Retina (tissue), 1 donor: ENCODE results near the gene SCN4B.
"Not testable (repeated sequence)": the region's sequence is repeated elsewhere in the genome, so short reads cannot be mapped to it uniquely, and the experiment has no call there.

Experiments used
- DNase-seq: peaks from one replicate; pipeline ENCODE4 v3.0.0-alpha.2; 2016

Gene SCN4B, protein sequence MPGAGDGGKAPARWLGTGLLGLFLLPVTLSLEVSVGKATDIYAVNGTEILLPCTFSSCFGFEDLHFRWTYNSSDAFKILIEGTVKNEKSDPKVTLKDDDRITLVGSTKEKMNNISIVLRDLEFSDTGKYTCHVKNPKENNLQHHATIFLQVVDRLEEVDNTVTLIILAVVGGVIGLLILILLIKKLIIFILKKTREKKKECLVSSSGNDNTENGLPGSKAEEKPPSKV

DNA sequence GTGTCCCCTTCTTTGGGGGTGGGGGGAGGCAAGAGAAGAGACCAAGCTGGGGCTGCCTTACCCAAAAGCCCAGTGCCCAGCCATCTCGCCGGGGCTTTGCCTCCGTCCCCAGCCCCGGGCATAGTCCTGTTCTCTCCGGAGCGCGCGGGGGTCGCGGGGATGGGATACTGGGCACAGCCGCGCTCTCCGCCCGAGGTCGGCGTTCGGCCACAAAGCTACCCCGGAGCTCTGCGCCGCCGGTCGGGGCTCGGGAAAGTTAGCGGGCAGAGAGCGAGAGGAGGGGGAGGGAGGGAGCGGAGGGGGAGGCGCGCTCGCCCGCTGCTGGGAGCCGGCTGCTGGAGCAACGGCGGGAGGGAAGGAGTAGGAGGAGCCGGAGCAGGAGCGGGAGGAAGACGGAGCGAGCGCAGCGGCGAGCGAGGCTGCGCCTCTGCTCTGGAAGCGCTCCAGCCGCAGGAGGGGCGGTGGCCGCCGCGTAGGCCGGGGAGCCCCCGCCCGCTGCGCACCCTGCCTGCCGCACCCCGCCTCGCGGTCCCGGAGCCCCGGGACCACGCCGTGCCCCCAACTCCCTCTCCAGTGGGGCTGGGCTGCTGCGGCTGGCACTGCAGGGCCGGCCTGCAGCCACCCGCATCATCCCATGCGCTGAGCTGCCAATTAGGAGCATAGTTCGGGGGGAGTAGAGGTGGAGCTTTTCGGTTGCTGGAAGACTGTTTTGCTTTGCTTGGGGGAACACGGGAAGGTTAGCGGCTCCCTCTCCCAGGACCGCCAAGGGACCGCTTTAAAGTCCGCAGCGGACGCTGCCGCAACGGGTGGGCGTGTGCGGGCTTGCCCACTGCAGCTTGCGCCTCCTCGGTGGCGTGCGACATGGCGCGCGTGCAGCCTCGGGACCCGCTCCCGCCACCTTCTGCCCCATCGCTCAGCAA, at the start of gene SCN4B:
TSS of gene SCN4B (minus strand) at position 272 of the 920 bp plus-strand sequence. CDS start at position 122, 150 bp downstream.
- peak; percentile 80 for DNase-seq

DNA sequence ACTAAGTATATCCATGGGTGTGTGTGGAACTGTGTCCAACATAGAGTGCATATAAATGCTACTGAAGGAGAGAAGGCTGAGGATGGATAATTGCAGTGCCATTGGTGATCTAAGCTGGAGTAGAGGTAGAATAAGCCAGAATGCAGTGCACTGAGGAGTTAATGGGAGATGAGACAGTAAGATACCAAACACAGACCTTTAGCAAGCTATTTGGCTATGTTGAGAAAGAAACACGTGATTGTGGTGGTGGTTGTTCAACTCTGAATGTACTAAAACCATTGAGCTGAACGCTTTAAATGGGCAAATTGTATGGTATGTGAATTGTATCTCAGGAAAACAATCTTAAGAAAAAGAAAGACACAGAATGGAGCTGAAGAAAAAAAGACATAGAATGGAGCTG, 49.3 kb upstream of the SCN4B start:
- no peak for DNase-seq

DNA sequence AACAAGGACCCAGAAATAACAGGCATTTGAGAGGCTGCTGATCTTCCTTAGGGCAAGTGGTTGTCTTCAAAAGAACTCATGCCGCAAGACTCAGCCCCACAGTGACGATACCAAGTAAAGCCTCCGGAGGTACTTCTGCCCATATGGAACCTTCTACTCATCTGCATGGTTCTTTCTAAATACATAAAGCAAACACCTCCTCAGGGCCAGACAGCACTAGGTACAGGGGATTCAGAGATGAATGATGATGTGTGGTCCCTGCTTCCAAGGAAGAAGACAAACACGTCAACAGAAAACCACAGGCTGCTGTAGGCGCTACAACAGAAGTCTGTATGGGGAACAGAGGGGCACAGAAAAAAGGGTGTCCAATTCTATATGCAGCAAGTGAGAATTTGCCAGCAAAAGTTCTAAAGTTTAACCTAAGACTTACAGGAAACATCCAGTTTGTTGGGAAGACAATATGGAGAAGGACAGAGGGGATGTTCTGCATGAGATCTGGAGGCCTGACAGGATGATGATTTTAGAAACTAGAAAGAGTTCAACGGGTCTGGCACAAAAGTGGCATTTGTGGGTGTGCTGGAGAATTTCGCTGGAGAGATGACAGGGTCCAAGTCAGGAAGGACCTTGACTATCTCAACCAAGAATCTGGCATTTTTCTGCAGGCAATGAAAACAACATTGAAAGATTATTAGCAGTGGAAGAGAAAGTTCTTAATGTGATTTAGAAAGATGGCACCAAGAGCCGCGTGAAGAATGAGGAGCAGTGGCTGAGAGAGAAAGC, 48.5 kb upstream of the SCN4B start:
- no peak for DNase-seq

DNA sequence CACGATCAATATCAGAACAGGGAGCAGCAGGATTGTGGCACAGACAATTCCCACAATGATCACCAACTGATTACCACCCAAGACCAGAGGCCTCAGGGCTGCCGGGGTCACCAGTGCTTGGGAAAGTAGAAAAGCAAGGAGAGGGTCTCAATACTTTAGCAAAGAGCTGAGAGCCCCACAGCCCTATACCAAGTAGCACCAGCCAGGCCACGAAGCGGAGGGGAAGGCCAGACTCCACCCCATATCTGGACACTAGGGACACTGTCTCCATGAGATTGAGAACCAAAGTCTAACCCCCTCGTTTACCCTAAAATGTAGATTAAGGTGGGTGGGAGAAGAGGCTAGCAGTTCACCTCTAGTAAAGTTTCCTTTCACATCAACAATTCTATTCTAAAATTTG, 47.9 kb upstream of the SCN4B start:
- DNase-seq, result no peak

DNA sequence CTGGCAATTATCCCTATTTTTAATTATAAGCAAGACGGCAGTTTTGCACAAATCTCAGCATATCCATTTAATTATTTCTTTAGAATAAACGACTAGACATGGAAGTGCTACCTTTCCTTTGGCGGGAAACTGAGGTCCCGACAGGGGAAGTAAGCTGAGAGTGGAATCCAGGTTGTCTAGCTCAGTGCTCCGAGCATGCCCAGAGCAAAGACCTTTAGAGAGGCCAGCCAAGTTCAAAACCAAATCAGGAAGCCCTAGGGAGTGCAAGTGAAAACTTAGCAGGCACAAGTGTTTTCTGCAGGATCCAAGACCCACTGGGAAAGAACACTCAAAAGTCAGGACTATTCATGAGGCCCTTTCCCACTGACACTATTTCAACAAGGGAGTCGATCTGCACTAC, 46.5 kb upstream of the SCN4B start:
- no peak for DNase-seq

DNA sequence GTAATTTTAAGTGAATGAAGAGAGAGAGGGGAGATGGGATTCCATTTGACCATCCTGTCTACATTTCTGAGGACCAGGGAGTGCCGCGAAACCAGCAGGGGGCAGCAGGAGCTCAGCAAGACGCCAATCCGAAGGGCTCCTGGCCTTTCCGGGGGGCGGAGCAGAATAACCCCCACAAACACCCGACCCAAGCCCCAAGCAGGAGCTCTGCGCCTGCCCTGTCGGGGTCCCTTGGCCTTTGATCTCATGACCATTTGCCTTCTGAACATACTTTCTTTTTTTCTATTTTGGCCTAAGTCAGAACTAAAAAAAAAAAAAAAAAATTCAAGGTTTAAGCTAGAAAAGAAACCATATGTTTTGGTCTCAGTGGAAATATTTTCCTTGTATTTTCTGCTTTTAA, 45.7 kb upstream of the SCN4B start:
- peak; percentile 68 for DNase-seq

DNA sequence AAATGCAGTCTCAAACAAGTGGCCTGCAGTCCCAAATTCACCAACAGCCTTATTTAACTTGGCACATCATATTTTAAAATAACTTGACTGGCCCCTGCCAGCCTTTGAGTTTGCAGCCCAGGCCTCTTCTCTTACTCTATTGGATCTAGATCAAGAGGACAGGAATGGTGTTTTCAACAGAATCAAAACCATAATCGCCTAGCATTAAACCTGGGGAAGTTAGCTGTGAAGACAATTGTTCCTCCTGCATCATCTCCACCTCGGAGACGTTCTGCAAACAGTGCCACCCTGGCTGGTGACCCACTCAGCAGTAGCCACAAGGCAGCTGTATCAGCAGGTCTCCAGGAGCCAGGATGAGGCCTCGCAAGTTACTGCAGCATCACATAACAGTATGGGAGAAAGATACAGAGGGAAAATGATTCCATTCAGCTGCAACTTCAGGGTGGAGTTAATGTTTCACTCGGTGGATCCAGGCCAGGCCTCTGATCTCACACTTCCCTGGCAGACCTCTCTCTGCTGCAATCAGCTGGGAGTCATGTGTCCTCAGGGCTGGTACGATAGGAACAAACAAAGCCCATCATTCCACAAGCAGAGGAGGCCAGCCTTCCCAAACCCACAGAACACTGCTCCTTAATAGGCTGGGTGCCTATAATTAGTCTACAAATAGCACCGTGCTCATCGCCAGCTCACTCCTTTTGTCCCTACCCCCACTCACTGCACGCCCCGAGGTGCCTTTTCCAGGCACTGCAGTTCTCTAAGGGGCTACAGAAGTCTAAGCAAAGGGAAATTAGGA, 42.4 kb upstream of the SCN4B start:
- no peak for DNase-seq

DNA sequence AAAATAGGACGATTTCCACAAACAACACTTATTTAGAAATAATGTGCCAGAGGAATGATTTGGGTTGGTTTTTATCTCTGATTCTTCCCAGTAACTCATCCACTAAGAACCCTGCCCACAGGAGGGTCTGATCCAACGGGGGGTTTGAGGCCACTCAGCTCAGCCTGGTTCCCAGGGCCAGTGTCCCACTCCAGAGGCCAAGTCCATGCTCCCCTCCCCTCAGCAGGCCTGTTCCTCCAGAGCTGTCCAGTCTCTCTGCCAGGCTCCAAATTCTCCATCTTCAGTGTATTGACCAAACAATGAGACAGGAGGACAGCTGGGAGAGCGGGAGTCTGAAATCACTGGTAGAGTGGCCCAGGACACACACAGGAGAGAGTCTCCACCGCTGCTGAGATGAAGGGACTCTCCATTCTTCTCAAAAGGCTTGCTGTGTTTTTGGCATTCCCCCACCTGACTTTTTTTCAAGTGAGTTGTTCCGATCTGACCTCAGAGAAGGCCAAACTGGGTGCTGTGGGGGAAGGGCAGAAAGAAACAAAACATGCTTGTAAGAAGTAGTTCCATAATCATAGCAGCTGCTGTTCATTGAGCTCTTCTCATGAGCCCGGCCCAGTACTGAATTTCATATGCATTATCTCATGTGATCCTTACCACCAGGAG, 41.4 kb upstream of the SCN4B start:
- DNase-seq, result no peak

DNA sequence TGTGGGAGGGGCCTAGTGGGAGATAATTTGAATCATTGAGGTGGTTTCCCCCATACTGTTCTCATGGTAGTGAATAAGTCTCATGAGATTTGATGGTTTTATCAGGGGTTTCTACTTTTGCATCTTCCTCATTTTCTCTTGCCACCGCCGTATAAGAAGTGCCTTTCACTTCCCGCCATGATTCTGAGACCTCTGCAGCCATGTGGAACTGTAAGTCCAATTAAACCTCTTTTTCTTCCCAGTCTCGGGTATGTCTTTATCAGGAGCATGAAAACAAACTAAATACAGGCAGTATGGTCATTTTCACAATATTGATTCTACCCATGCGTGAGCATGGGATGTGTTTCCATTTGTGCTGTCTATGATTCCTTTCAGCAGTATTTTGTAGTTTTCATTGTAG, 40.2 kb upstream of the SCN4B start:
- DNase-seq, result not testable (repeated sequence)

DNA sequence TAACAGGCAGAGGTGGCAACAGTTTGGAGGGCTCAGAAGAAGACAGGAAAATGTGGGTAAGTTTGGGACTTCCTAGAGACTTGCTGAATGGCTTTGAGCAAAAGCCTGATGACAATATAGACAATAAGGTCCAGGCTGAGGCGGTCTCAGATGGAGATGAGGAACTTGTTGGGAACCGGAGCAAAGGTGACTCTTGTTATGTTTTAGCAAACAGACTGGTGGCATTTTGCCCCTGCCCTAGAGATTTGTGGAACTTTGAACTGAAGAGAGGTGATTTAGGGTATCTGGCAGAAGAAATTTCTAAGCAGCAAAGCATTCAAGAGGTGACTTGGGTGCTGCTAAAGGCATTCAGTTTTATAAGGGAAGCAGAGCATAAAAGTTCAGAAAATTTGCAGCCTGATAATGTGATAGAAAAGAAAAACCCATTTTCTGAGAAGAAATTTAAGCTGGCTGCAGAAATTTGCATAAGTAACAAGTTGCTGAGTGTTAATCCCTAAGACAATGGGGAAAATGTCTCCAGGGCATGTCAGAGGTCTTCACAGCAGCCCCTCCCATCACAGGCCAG, 38.4 kb upstream of the SCN4B start:
- DNase-seq, result not testable (repeated sequence)

DNA sequence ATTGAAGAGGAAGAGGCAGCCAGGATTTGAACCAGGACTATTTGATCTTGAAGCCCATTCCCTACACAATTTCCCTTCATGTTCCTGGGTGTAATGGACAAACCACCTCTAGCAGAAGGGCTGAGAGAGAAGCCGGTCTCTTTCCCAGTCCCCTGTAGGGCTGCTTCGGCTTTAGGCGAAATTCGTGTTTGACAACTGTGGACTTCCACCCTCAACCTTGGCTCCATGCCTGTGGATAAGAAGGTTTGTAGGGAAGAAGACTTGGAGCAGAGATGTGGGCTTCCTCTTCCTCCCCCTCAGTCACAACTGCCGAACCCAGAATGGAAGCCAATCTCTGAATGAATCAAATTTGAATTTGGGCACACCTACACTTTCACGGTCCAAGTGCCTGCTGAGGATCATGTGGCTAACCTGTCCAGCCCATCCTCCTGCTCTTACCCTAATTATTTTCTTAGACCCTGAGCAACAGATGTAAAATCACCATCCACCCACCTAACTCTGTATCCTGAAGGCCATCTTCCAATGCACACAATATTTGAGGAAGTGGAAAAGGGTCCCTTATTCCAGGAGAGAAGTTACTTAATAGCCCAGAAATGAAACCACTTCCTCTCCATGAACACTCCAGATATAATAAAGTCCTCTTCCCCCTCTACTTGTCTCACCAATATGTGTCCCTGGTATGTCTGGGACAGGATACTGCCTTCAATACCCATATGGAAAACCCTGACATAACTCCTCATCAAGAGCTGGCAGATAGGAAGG, 33.9 kb upstream of the SCN4B start:
- DNase-seq, result no peak

DNA sequence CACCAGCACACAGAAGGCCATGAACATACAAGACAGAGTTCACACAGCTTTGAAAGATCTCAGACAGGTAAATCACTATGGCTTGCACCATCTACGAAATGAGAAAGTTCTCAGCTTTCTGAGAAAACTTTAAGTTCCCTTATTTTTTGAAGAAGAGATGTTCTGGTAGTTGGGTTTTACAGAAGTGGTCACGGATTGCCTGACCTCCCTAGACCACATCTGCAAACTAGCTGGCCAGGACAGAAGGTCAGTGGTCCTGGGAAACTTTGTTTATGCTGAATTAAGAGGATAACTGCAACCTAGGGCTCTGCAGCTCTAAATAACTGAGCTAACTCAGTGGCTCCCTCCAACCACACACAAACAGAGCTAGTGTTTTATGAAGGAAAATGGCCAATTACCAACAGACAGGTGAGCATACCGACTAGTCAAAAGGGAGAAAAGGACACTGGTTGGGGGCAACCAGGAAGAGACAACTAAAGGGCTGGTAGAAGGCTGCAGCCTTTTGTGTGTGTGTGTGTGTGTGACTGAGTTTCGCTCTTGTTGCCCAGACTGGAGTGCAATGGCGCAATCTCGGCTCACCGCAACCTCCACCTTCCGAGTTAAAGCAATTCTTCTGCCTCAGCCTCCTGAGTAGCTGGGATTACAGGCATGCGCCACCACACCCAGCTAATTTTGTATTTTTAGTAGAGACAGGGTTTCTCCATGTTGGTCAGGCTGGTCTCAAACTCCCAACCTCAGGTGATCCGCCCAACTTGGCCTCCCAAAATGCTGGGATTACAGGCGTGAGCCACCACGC, 32.4 kb upstream of the SCN4B start:
- DNase-seq, result no peak

DNA sequence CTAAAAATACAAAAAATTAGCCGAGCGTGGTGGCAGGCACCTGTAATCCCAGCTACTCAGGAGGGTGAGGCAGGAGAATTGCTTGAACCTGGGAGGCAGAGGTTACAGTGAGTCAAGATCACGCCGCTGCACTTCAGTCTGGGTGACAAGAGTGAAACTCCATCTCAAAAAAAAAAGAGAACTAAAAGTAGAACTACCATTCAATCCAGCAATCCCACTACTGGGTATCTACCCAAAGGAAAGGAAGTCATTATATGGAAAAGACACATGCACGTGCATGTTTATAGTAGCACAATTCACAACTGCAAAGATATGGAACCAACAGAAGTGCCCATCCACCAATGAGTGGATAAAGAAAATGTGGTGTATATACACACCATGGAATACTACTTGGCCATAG, 31.1 kb upstream of the SCN4B start:
- not testable (repeated sequence) for DNase-seq

DNA sequence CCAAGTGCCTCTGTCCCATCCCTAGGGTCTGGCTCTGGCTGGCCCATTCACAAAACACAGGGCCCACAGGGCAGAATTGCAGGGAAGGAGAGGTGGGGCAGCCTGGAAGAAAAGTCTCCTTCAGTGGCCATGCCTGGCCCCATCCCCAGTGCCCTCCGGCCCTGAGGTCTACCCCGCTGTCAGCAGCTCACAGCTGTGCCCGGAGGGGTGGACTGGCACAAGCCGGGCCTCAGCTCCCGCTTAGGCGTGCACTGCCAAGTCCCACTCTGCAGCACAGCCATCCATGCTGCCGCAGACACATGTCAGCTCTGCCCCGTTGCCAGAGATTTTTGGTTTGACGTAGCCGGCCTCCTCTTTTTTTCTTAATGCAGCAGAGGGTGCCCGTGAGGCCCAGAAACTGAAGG, 27.7 kb upstream of the SCN4B start:
- DNase-seq, result peak; percentile 75

DNA sequence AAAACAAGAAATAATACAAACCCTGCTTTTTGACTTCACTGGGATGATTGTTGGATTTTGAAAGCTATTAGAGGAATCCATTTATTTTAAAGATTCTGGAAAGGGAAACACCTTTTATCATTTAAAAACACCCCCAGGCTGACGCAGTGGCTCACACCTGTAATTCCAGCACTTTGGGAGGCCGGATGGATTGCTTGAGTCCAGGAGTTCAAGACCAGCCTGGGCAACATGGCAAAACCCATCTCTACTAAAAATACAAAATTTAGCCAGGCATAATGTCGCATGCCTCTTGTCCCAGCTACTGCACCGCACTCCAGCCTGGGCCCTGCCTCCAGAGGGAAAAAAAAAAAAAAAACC, 24.1 kb upstream of the SCN4B start:
- no peak for DNase-seq

DNA sequence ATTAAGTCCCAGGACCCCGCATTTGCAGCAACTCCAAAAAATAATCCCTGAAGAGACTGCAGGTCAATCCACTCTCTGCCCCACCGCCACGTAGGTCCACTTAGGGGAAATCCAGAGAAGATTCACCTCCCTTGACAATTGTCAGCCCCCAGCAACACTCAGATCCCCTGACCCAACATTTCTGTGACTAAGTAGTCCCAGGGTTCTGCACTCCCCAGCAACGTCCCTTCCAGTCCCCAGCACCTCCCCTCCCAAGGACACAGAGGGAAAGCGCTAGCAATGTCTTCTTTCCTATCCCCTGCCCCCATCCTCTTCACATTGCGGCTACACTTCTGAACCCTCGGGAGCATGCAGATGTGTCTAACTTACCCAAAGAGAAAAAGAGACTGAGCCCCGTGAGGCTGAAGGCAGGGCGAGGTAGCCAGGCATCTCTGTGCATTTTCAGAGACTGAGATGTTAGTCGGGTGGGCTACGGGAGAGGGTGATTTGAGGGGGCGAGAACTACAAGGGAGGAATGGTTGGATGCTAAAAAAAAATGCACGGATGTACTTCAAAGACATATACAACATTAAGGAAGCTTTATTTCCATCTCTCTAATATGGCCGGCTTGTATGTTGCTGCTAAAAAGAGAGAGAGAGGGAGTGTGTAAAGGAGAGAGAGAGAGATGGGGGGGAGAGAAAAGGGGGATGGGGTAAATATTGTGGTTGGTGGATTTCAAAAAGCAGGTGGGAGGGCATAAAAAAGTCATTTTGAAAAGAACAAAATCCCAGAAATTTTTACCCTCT, 23.6 kb upstream of the SCN4B start, which contains the start of gene SCN2B:
TSS of gene SCN2B (minus strand) at position 647 of the 785 bp plus-strand sequence. CDS start at position 439, 208 bp downstream.
- DNase-seq, result peak; percentile 63

DNA sequence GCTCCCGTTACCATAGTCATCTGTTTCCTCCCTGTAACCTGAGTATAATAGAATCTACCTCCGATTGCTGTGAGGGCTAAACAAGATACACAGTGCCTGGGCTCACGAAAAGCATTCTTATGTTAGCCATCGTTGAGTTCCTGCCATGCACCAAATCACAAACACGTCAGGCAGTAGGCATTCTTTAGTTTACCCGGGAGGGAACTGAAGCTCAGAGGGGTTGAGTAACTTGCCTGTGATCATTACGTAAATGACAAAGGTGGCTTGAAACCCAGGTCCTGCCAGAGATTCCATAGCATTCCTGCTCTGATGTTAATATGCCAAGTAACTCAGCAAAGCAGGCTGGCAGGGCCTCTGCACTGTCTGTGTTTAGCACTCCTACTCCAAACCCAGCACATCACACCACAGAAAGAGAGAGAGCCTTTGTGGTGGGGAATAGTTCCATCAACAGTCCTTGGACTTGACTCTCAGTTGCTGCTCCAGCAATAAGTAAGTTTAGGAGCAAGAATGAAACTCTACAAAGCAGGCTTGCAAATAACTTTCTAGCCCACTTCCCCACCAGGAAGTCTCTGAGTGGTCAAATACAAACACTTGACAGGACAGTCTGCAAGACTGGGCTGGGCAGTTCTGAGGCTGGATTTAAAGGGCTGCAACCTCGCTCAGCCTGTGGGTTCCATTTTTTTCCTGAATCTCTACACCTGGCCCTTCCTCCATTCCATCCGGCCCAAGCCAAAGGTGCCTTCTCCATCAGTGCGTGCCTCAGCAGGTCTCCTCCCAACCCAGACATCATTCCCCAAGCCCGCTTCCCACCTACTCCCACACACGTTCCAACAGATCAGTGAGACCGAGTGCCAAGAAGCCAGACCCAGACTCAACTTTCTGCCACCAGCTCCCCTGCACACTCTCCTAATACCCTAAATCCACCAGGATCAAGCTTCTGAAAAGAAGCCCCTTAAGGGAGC, 22.7 kb upstream of the SCN4B start:
- DNase-seq, result peak; percentile 35

DNA sequence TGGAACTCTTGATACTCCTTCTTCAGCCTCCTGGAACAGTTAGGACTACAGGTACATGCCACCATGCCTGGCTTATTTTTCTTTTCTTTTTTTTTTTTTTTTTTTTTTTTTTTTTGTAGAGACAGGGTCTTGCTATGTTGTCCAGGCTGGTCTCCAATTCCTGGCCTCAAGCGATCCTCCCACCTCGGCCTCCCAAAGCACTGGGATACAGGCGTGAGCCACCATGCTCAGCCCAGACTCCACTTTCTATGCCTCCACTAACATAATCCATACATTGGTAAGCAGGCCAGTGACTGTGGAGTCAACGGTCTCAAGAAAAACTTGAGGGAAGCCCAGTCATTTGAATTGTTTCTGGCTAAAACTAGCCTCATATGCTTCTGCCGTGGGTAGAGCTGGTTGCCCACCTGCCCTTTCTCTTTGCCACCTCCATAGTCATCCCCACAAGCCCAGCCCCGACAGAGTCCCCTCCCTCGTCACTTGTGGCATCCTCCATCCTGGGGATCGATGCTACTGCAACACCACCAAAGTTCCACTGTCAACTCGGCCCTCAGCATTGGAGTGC, 21.5 kb upstream of the SCN4B start:
- no peak for DNase-seq
